ENCODE data around the gene ZNF107. TPM values are rescaled to one million over a fixed set of nuclear protein-coding genes. Genes with fewer than 3 reads are reported as not detected.
A peak's percentile ranks its signal among the peaks of the same experiment; 100 is the strongest.

The ZNF107 gene
- total and polyA plus RNA-seq, 2 of the 13 experiments (the other 11 are each of a cell fraction or from before 2014, with no cell fraction given) = 2.5 to 5.4 TPM

DNA sequence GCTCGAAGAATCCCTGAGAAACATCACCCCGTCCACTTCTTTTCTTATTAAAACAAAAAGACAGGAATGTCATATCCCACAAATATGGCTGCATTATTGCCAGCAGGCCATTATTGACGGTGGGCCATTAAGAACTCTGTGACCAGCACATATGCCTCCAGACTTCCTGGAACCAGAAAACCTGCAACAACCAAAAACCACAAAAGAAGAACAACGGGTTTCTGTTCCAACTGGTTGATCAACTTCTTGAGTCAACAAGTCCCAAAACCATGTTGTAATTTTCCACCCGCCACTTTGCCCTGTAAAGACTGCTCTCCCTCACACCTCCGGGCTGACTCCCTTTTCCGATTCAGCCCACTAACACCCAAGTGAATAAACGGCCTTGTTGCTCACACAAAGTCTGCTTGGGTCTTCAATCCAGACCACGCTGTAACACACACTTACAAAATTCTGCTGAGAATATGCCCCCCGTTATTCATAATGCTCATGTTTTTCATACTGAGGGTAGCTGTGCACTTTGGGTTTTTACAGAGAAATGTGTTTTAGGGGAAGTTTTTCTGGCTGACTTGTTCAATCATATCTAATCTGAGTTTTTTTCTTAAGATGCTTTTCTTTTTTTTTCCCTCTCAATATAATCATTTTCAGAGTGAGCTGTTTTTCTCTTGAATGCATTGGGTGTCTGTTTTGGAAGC lies 20.7 kb downstream of the ZNF107 start (continued):
- TF ChIP-seq, protein P1, sequence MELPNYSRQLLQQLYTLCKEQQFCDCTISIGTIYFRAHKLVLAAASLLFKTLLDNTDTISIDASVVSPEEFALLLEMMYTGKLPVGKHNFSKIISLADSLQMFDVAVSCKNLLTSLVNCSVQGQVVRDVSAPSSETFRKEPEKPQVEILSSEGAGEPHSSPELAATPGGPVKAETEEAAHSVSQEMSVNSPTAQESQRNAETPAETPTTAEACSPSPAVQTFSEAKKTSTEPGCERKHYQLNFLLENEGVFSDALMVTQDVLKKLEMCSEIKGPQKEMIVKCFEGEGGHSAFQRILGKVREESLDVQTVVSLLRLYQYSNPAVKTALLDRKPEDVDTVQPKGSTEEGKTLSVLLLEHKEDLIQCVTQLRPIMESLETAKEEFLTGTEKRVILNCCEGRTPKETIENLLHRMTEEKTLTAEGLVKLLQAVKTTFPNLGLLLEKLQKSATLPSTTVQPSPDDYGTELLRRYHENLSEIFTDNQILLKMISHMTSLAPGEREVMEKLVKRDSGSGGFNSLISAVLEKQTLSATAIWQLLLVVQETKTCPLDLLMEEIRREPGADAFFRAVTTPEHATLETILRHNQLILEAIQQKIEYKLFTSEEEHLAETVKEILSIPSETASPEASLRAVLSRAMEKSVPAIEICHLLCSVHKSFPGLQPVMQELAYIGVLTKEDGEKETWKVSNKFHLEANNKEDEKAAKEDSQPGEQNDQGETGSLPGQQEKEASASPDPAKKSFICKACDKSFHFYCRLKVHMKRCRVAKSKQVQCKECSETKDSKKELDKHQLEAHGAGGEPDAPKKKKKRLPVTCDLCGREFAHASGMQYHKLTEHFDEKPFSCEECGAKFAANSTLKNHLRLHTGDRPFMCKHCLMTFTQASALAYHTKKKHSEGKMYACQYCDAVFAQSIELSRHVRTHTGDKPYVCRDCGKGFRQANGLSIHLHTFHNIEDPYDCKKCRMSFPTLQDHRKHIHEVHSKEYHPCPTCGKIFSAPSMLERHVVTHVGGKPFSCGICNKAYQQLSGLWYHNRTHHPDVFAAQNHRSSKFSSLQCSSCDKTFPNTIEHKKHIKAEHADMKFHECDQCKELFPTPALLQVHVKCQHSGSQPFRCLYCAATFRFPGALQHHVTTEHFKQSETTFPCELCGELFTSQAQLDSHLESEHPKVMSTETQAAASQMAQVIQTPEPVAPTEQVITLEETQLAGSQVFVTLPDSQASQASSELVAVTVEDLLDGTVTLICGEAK (IDR thresholded peaks at IDR 0.05) = no peak
- TF ChIP-seq, protein P1 (CRISPR knock-in tag; IDR thresholded peaks at IDR 0.05) = no peak
- TF ChIP-seq, protein P2, sequence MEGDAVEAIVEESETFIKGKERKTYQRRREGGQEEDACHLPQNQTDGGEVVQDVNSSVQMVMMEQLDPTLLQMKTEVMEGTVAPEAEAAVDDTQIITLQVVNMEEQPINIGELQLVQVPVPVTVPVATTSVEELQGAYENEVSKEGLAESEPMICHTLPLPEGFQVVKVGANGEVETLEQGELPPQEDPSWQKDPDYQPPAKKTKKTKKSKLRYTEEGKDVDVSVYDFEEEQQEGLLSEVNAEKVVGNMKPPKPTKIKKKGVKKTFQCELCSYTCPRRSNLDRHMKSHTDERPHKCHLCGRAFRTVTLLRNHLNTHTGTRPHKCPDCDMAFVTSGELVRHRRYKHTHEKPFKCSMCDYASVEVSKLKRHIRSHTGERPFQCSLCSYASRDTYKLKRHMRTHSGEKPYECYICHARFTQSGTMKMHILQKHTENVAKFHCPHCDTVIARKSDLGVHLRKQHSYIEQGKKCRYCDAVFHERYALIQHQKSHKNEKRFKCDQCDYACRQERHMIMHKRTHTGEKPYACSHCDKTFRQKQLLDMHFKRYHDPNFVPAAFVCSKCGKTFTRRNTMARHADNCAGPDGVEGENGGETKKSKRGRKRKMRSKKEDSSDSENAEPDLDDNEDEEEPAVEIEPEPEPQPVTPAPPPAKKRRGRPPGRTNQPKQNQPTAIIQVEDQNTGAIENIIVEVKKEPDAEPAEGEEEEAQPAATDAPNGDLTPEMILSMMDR (CRISPR knock-in tag; IDR thresholded peaks at IDR 0.05) = no peak
- TF ChIP-seq ZEB1 (IDR thresholded peaks at IDR 0.05; ENCODE audit: insufficient replicate concordance, low read depth) (no peak), ZNF607 (CRISPR knock-in tag; IDR thresholded peaks at IDR 0.05; ENCODE audit: borderline replicate concordance) (no peak), MED1 (CRISPR knock-in tag; IDR thresholded peaks at IDR 0.05) (peak; percentile 50; the same call in 1 of the 2 replicates), ZNF160 (CRISPR knock-in tag; IDR thresholded peaks at IDR 0.05) (no peak), ELF3 (CRISPR knock-in tag; IDR thresholded peaks at IDR 0.05) (peak; percentile 77; the same call in 1 of the 2 replicates), SCMH1 (CRISPR knock-in tag; IDR thresholded peaks at IDR 0.05; ENCODE audit: borderline replicate concordance) (no peak), TMF1 (CRISPR knock-in tag; IDR thresholded peaks at IDR 0.05; ENCODE audit: low read depth) (no peak), HOXA9 (CRISPR knock-in tag; IDR thresholded peaks at IDR 0.05; ENCODE audit: borderline replicate concordance) (no peak), RCOR2 (CRISPR knock-in tag; IDR thresholded peaks at IDR 0.05) (peak; percentile 60; the same call in 1 of the 2 replicates)
- TF ChIP-seq, protein P3, sequence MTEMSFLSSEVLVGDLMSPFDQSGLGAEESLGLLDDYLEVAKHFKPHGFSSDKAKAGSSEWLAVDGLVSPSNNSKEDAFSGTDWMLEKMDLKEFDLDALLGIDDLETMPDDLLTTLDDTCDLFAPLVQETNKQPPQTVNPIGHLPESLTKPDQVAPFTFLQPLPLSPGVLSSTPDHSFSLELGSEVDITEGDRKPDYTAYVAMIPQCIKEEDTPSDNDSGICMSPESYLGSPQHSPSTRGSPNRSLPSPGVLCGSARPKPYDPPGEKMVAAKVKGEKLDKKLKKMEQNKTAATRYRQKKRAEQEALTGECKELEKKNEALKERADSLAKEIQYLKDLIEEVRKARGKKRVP (CRISPR knock-in tag; IDR thresholded peaks at IDR 0.05) = 0 out of 4 replicates have a peak, but pooled peaks of 1 of the 2 experiments have one; percentile 53
- TF ChIP-seq, protein P4, sequence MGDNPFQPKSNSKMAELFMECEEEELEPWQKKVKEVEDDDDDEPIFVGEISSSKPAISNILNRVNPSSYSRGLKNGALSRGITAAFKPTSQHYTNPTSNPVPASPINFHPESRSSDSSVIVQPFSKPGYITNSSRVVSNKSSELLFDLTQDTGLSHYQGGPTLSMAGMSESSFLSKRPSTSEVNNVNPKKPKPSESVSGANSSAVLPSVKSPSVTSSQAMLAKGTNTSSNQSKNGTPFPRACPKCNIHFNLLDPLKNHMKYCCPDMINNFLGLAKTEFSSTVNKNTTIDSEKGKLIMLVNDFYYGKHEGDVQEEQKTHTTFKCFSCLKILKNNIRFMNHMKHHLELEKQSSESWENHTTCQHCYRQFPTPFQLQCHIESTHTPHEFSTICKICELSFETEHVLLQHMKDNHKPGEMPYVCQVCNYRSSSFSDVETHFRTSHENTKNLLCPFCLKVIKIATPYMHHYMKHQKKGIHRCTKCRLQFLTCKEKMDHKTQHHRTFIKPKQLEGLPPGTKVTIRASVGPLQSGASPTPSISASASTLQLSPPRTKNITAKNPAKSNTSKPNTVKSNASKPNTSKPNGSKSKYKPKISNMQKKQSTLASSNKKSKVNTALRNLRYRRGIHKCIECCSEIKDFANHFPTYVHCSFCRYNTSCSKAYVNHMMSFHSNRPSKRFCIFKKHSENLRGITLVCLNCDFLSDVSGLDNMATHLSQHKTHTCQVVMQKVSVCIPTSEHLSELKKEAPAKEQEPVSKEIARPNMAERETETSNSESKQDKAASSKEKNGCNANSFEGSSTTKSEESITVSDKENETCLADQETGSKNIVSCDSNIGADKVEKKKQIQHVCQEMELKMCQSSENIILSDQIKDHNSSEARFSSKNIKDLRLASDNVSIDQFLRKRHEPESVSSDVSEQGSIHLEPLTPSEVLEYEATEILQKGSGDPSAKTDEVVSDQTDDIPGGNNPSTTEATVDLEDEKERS (CRISPR knock-in tag; IDR thresholded peaks at IDR 0.05) = no peak
